Dermis microvascular lymphatic vessel endothelial cell (primary cell): ENCODE data around the gene DYNLRB1. TPM values are rescaled to one million over a fixed set of nuclear protein-coding genes. Genes with fewer than 3 reads are reported as not detected.

Experiments
- DNase-seq, 2 donors: peaks; one replicate each; pipeline versions ENCODE4 v3.0.0 to v3.0.0-alpha.2; 2010; ENCODE audit warnings: low read depth in 2 of 2
- total RNA-seq: library from RNA; depleted of rRNA; stranded (reverse); fragments of >200 nt; gene quantifications from 2 replicates; pipeline ENCODE4 v1.2.1, GENCODE V29; 2014

The DYNLRB1 gene
- total RNA-seq, 1 donor from 2014 or later, result 51.5 TPM

DNA sequence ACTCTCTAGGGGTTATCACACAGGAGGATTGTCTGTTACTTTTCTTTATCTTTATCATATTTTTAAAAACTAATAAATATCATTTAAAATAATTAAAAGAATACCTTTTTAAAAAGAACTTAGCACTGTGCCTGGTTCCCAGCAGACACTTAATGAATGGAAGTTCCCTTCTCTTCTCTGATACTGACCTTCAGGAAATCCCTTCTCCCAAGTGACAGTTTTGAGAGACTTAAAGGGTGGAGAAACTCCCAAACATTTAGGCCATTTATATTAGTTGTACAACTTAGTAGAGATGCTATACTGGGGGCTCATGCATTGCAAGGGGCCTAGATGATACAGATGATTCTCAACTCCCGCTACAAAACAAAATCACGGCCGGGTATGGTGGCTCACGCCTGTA, 60.8 kb downstream of the DYNLRB1 start:
- DNase-seq, result no peak

DNA sequence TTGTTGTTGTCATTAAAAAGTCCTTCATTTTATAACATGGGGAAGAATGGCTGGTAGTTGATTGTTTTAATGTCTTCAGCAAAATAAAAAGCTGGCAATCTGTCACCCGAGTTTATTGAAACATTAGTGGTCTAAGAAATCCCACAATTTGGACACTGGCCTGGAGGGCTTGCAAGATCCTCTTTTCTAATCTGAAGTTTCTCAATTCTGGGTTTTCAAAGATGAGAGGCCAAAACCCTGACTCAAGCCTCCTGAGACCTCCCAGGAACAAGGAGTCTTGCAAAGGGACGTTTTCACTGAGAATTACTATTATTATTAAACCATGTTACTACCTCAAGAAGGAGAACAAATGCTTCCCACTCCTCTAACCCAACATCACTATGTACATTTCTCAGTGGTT, 61.8 kb downstream of the DYNLRB1 start:
- DNase-seq, result no peak

DNA sequence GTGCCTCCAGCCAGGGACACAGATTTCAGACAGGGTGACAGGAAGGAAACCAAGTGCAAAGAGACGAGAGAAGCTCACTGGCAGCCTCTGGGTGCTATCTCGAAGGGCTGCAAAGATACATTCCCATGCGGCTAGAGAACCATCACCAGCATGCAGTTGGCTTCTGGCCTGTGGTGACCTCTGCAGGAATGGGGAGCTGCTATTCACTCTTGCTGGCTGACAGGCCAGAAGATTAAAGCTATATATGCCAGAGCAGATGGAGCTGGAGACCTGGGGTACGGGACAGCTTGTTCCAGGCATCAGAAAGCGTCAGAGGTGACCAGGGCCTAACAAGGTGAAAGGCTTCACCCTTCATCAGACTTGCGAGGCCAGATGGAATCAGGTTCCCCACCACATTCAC, 62.3 kb downstream of the DYNLRB1 start:
- DNase-seq, result no peak

DNA sequence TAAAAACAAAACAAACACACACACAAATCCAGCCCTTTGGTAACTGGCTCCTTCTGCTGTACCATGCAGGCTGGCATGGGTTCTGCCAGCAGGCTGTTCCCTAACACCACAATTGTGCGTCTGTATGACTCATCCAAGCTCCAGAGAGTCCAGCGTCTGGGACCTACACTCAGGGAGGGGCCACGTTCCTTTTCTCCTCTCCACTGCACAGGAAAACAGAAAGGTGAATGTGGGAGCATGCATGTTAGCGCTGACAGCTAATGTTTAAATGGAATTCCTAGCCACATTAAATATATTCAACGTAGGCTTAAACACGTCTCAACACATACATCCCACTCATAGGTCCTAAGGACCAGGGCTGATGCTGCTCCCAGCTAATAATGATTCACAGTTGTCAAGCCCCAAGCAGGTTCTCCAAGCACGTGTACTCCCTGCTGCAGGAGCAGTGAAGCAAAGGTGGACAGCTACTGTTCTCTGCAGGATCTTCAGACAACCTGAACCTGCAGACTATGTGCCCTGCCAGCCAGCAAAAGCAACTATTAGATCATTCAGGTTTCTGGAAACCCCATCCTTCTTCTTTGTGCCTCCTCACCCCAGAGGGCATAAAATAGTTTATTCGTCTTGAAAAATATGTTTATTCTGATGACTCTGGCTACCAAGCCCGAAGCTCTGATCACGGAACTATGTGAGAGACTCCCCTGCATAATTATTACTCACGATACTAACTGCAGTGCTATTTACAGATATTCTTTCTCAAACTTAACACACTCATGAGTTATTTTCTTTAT, 63.2 kb downstream of the DYNLRB1 start:
- DNase-seq, result peak; percentile 65 to 88

DNA sequence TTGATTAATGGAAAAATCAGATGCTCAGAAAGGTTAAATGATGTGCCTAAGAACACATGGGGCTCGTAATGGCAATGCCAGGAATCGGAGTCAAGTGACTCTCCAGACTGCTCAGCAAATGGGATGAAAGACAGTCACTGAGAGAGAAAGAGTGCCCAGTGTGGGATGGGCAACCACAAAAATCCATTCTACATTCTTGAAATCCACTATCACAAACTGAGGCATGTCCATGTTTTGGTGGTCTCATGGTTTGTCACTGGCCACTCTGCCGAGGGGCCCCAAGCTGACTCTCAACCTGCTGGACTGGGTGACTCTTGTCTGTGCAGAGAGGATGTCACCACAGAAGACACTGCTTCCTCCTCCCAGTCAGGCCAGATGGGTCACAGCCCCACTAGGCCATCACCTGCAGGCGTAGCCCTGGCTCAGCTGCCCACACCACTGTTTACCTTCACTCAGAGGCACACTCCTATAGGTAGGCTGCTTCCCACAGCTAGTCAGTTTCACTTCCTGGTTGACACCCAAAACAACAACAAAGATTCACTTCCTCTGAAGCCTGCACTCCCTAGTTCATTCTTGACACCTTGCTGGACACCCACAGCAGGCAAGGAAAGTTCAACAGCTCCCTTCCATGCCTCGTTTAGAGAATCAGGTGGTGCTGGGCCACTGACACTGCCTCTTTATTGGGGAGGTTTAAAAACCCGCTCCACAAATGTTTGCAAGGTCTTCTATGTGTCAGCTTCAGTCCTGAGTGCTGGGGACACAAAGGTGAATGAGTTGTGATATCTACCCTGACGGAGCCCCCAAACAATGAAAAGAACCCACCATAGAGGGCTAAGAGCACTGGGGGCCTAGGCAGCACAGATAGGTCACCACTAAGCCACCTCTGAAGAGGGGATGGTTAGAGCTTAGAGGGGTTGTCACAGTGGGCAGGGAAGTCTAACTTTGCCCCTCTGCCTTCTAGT, 64.0 kb downstream of the DYNLRB1 start:
- no peak for DNase-seq

DNA sequence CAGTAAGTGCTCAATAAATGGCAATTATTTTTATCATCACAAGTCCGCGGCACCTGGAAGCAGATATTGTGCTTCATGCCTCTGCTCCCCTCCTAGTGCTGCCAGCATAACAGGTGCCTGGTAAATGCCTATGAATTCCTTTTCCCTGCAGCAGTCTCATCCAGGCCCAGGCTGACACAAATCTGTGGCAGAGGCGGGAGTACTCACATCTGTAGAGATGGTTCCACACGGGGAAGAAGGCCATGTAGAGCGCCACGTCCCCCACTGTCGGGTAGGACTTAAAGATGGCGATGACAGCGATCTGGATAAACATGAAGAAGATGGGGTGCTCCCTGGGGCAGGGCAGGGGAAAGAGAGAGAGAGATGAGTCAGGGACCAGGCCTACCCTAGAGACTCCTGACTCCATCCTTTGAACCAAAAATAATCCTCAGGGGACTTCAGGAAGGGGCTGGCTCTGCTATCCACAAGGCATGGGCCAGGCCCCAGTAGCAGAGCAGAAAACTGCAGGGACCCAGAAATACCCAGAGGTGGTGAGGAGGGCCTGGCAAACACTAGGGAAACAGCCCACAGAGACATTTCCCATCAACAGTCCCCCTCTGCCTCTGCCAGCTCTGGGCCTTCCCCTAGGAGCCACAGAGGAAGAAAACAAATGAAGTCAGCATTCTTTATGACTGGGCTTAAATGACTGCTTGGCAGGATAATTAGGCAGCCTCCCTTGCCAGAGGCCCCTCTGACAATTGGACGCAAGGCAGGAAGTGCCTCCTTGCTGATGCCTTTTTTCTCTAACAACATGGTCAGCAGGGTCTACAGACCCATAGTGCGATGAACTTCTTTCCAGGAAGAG, 65.3 kb downstream of the DYNLRB1 start:
- peak; percentile 58 to 89 for DNase-seq

DNA sequence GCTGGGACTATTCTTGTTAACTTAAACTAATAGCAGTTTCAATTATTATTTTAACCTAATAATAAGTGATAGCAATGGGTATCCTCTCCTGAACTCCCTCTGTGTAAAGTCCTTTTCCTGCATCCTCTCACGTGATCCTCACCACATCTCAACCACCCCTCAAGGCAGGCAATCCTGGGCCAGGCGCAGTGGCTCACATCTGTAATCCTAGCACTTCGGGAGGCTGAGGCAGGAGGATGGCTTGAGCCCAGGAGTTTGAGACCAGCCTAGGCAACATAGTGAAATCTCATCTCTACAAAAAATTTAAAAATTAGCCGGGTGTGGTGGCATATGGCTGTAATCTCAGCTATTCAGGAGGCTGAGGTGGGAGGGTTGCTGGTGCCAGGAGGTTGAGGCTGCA, 66.0 kb downstream of the DYNLRB1 start:
- no peak for DNase-seq

DNA sequence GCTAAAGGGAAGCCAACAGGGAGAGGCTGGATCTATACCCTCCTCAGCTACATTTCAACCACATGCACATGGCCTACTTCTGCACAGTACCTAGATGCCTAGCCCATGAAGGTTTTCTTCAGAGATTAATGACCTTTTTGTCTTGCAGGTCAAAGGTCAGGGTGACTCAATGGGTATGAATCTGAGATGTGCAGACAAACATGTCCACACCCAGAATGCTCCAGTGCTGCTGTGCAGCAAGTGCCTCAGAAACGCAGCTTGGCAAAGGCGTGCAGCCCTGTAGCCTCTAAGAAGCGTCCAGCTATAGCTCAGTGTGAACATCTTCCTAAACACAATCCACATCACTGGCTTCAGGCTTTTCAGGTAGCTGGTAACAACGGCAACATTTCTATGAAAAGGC, 66.7 kb downstream of the DYNLRB1 start:
- DNase-seq, result no peak

DNA sequence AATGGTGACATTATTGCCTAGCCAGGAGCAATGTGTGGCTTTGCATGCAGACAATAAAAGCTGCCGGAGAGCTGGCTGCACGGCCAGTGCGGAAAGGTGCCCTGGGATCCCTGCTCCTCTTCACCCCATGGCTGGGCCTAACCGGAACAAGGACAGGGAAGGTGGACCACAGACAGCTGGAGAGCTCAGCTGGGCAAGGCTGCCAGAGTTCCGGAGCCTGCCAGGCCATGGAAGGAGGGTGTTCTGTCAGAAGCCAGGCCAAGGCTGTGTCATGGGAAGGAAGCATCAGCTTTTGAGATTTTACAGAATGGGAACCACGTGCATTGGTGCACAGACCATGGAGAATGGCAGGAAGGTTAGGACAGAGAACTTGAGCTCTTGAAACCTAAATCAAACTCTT, 67.3 kb downstream of the DYNLRB1 start:
- DNase-seq, result no peak

DNA sequence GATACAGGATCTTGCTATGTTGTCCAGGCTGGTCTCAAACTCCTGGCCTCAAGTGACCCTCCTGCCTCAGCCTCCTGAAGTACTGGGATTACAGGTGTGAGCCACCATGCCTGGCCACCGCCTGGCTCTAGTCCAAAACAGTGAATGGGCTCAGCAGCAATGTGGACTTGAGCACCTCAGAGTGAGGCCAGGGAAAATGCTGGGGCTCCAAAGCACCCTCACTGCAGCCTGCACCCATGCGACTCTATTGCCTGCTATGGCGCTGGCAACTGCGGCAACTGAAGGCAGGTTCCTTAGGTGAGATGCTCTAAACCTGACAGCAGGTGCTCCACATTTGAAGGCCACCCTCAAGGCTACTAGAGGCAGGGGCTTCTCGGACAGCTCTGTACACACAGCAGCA, 68.8 kb downstream of the DYNLRB1 start:
- DNase-seq, result no peak

DNA sequence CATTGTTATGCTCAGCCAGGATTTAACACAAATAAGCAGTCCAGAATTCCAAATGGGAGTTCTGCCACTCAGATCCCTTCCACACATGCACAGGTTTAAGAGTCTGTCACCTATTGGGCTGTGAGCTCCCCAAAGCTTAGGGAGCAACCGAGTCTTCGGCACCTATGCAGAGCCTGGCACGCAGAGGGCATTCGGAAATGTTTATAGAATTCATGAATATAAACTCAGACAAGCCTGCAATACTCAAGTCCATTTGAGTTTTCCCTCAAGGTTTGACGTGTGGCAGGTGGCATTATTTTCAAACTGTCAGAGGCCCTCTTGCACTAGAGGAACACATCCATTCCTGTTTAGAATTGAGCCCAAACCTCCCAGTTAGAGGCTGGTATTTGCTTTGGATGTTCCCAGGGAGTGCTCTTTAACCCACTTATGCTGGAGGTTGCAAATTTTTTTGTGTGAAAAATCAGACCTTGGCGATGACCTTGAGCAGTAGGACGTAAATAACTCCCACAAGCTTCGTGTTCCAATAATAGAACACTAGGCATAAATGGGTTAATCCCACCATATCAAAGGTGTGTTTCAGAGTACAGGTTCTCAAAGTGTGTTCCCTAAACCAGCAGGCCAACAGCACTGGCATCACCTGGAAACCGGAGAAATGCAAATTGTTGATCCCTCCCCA, 70.4 kb downstream of the DYNLRB1 start:
- DNase-seq, result no peak

Other genes starting within 250 kb of the DYNLRB1 start
- 109 and 127 TPM in 2 replicates for gene AHCY, start 213.1 kb upstream of the DYNLRB1 start, total RNA-seq
- 49.4 and 54.4 TPM in 2 replicates for gene ITCH, start 153.1 kb upstream of the DYNLRB1 start, total RNA-seq
- gene MAP1LC3A, start 42.3 kb downstream of the DYNLRB1 start, total RNA-seq, result 16.6 and 40.2 TPM in 2 replicates
- 3.9 and 5.9 TPM in 2 replicates for gene PIGU, start 160.7 kb downstream of the DYNLRB1 start, total RNA-seq
- gene TP53INP2, start 187.9 kb downstream of the DYNLRB1 start, total RNA-seq, result 3.3 and 6.7 TPM in 2 replicates